GM23338 (cell line): ENCODE data around the gene WDR20. TPM values are rescaled to one million over a fixed set of nuclear protein-coding genes. Genes with fewer than 3 reads are reported as not detected.

ENCODE experiments used
- ATAC-seq: fragments of 200-7000 bp; cut with Tn5 transposase; 3 replicates; pipeline ENCODE4 v1.9.1; 2020
- DNase-seq: peaks from one replicate; pipeline ENCODE4 v3.0.0-alpha.2; 2015; ENCODE audit warnings: low spot score
- H2AFZ ChIP-seq: fragments of 200-600 bp; sonication (generic); 2 replicates; pipeline ENCODE4 v1.8.0; 2016; ENCODE audit warnings: antibody characterized with exemption, mild to moderate bottlenecking, moderate library complexity
- H3F3A ChIP-seq: fragments of 200-600 bp; sonication (generic); replicated peaks from 2 replicates; pipeline ENCODE4 v1.8.0; 2017; ENCODE audit warnings: antibody characterized with exemption, mixed run types, low read depth
- H3K27ac ChIP-seq: fragments of 200-600 bp; sonication (generic); 2 replicates; pipeline ENCODE4 v1.6.1; 2016; ENCODE audit warnings: low read depth
- H3K27me3 ChIP-seq: fragments of 200-600 bp; sonication (generic); 2 replicates; pipeline ENCODE4 v1.8.0; 2016; ENCODE audit warnings: mild to moderate bottlenecking, mixed run types, moderate library complexity; ENCODE audit not compliant: insufficient read depth
- H3K36me3 ChIP-seq: fragments of 200-600 bp; sonication (generic); 2 replicates; pipeline ENCODE4 v1.8.0; 2016; ENCODE audit warnings: mild to moderate bottlenecking; ENCODE audit not compliant: insufficient read depth
- H3K4me1 ChIP-seq: fragments of 200-600 bp; sonication (generic); 2 replicates; pipeline ENCODE4 v1.8.0; 2016; ENCODE audit warnings: mild to moderate bottlenecking, moderate library complexity; ENCODE audit not compliant: insufficient read depth
- H3K4me2 ChIP-seq: fragments of 200-600 bp; sonication (generic); 2 replicates; pipeline ENCODE4 v1.7.1; 2017; ENCODE audit warnings: mixed run types
- H3K4me3 ChIP-seq: fragments of 200-600 bp; sonication (generic); 2 replicates; pipeline ENCODE4 v1.6.1; 2016; ENCODE audit warnings: mixed run types
- H3K79me2 ChIP-seq: fragments of 200-600 bp; sonication (generic); replicated peaks from 2 replicates; pipeline ENCODE4 v1.8.0; 2017; ENCODE audit warnings: mild to moderate bottlenecking; ENCODE audit not compliant: insufficient read depth
- H3K9me2 ChIP-seq: fragments of 200-600 bp; sonication (generic); 2 replicates; pipeline ENCODE4 v1.8.0; 2017; ENCODE audit not compliant: insufficient read depth
- H4K20me1 ChIP-seq: fragments of 200-600 bp; sonication (generic); replicated peaks from 2 replicates; pipeline ENCODE4 v1.8.0; 2017; ENCODE audit warnings: mild to moderate bottlenecking; ENCODE audit not compliant: insufficient read depth
- H3K27ac Mint-ChIP-seq: 2 replicates; pipeline ENCODE4 v1.8.0; 2020; ENCODE audit warnings: inconsistent platforms, mild to moderate bottlenecking, moderate library complexity, mixed read lengths
- H3K27me3 Mint-ChIP-seq: 3 replicates; pipeline ENCODE4 v1.8.0; 2022; ENCODE audit warnings: low read depth, mild to moderate bottlenecking, moderate library complexity, mixed read lengths, inconsistent platforms; ENCODE audit not compliant: insufficient read depth, poor library complexity
- H3K36me3 Mint-ChIP-seq: 3 replicates; pipeline ENCODE4 v1.8.0; 2021; ENCODE audit warnings: low read depth, mild to moderate bottlenecking, inconsistent platforms, moderate library complexity, mixed read lengths
- H3K4me1 Mint-ChIP-seq: 3 replicates; pipeline ENCODE4 v1.8.0; 2020; ENCODE audit warnings: mild to moderate bottlenecking, inconsistent platforms, mixed read lengths
- H3K4me3 Mint-ChIP-seq: 3 replicates; pipeline ENCODE4 v1.8.0; 2021; ENCODE audit warnings: moderate library complexity, mild to moderate bottlenecking, inconsistent platforms, mixed read lengths
- H3K9me3 Mint-ChIP-seq: 3 replicates; pipeline ENCODE4 v1.8.0; 2020; ENCODE audit warnings: moderate library complexity, mild to moderate bottlenecking, inconsistent platforms, mixed read lengths
- CREB1 ChIP-seq: fragments of 250-450 bp; sonication (Bioruptor Pico); IDR thresholded peaks from 2 replicates; pipeline ENCODE4 v1.5.0; 2020; ENCODE audit warnings: low read depth, mild to moderate bottlenecking, moderate library complexity
- CTCF ChIP-seq, 2 experiments: fragments of 200-600 bp in 1 of 2; sonication (generic) in 1 of 2; conservative IDR thresholded peaks; 2 replicates each; pipeline versions ENCODE4 v1.5.1 to v1.6.1; 2016 to 2017; ENCODE audit warnings: antibody characterized with exemption in 2 of 2, low read depth in 2 of 2, mild to moderate bottlenecking in 2 of 2, moderate library complexity in 1 of 2
- ETS1 ChIP-seq: IDR thresholded peaks from 2 replicates; pipeline ENCODE4 v1.6.1; 2016; ENCODE audit warnings: antibody characterized with exemption
- EZH2 ChIP-seq: fragments of 200-600 bp; sonication (generic); IDR thresholded peaks from one replicate; pipeline ENCODE4 v1.8.0; 2017; ENCODE audit warnings: antibody characterized with exemption, mild to moderate bottlenecking, low read depth; ENCODE audit not compliant: unreplicated experiment
- EZH2phosphoT487 ChIP-seq: fragments of 200-600 bp; sonication (generic); IDR thresholded peaks from one replicate; pipeline ENCODE4 v1.8.1; 2018; ENCODE audit warnings: antibody characterized with exemption; ENCODE audit not compliant: unreplicated experiment
- JUNB ChIP-seq: IDR thresholded peaks from one replicate; pipeline ENCODE4 v1.6.1; 2016; ENCODE audit warnings: antibody characterized with exemption; ENCODE audit not compliant: unreplicated experiment
- NANOG ChIP-seq: IDR thresholded peaks from 2 replicates; pipeline ENCODE4 v1.6.1; 2016; ENCODE audit warnings: antibody characterized with exemption, borderline replicate concordance
- POLR2AphosphoS5 ChIP-seq: IDR thresholded peaks from 2 replicates; pipeline ENCODE4 v1.6.1; 2016; ENCODE audit warnings: antibody characterized with exemption, low read depth
- REST ChIP-seq: IDR thresholded peaks from one replicate; pipeline ENCODE4 v1.6.1; 2018; ENCODE audit warnings: antibody characterized with exemption; ENCODE audit not compliant: unreplicated experiment
- STAT1 ChIP-seq: IDR thresholded peaks from one replicate; pipeline ENCODE4 v1.6.1; 2016; ENCODE audit warnings: antibody characterized with exemption; ENCODE audit not compliant: unreplicated experiment
- ZNF114 ChIP-seq: fragments of 250-450 bp; sonication (Bioruptor Pico); IDR thresholded peaks from 2 replicates; pipeline ENCODE4 v1.5.0; 2020; ENCODE audit warnings: mild to moderate bottlenecking, moderate library complexity
- ZNF331 ChIP-seq: fragments of 250-450 bp; sonication (Bioruptor Pico); IDR thresholded peaks from 2 replicates; pipeline ENCODE4 v1.5.0; 2020; ENCODE audit warnings: low read depth, mild to moderate bottlenecking, moderate library complexity
- polyA plus RNA-seq: library from polyadenylated mRNA; unstranded; fragments of >200 nt; fragmentation: Nextera tagmentation; extraction: Ambion mirVana; gene quantifications from 2 replicates; pipeline ENCODE4 v1.2.1, GENCODE V29; 2016
- total RNA-seq: library from RNA; depleted of rRNA; stranded (reverse); fragments of >200 nt; shearing (Covaris generic); gene quantifications from 2 replicates; pipeline ENCODE4 v1.2.3, GENCODE V29; 2014

The WDR20 gene
- total and polyA plus RNA-seq, 2 experiments from 2014 or later, result 17.9 to 21.0 TPM

GRCh38 chr14:102164241-102164641 is 24.5 kb downstream of the WDR20 start (continued):
- TF ChIP-seq EZH2phosphoT487 (no peak), CTCF (conservative IDR thresholded peaks at IDR 0.05; ENCODE audit: low read depth in 2 of 2) (no peak), POLR2AphosphoS5 (no peak), JUNB (no peak), EZH2 (no peak), STAT1 (no peak), ZNF114 (CRISPR knock-in tag) (no peak), NANOG (no peak), REST (no peak), ETS1 (no peak), ZNF331 (CRISPR knock-in tag) (no peak)

- no peaks in the 10 kb centered on the region for H3K36me3 ChIP-seq
- H3K79me2 ChIP-seq, result peaks cover 94% of the 10 kb centered on the region
- H4K20me1 ChIP-seq, result peaks cover 73% of the 10 kb centered on the region
- DNase-seq (no peak), ATAC-seq (no peak)
- no peak overlapping the region for H3K4me2 ChIP-seq
- peaks cover 12% of the 10 kb centered on the region for H3K4me1 Mint-ChIP-seq
- H3K27me3 ChIP-seq, result no peaks in the 10 kb centered on the region
- 0 out of 2 replicates have a peak, but pooled peaks cover 3% of the 10 kb centered on the region for H3F3A ChIP-seq
- no peaks in the 10 kb centered on the region for H3K9me2 ChIP-seq
- H3K27ac ChIP-seq, result no peak overlapping the region
- no peaks in the 10 kb centered on the region for H3K4me1 ChIP-seq
- no peak overlapping the region for H3K4me3 ChIP-seq
- no peak overlapping the region for H3K4me3 Mint-ChIP-seq
- H2AFZ ChIP-seq, result no peak overlapping the region
- peaks cover 2% of the 10 kb centered on the region for H3K27me3 Mint-ChIP-seq
- H3K27ac Mint-ChIP-seq, result no peak overlapping the region
- no peaks in the 10 kb centered on the region for H3K9me3 Mint-ChIP-seq
- no peaks in the 10 kb centered on the region; the same call in 2 of the 3 replicates for H3K36me3 Mint-ChIP-seq
- TF ChIP-seq ZNF331 (CRISPR knock-in tag), result no peak
- no peak for TF ChIP-seq JUNB
- no peak for TF ChIP-seq NANOG
- no peak for TF ChIP-seq ETS1
- TF ChIP-seq REST, result no peak
- TF ChIP-seq EZH2phosphoT487, result no peak
- no peak for TF ChIP-seq CREB1 (CRISPR knock-in tag)
- TF ChIP-seq POLR2AphosphoS5, result no peak
- no peak for TF ChIP-seq CTCF (conservative IDR thresholded peaks at IDR 0.05; ENCODE audit: low read depth in 2 of 2)
Observed at GRCh38 chr14:102164965-102165364, 25.3 kb downstream of the WDR20 start.
